ENCODE measurements around the gene CPD. TPM values are rescaled to one million over a fixed set of nuclear protein-coding genes. Genes with fewer than 3 reads are reported as not detected.
A peak's percentile ranks its signal among the peaks of the same experiment; 100 is the strongest.
"Not testable (repeated sequence)": the region's sequence is repeated elsewhere in the genome, so short reads cannot be mapped to it uniquely, and the experiment has no call there.

The CPD gene
- total RNA-seq, 1 donor from 2014 or later, result 51.2 TPM

- no peak overlapping the region for H3K4me3 Mint-ChIP-seq (ENCODE audit: unreplicated experiment)
- DNase-seq (ENCODE audit: low read depth) (no peak), FAIRE-seq (no peak)
- peak overlapping the region; percentile 5 for H3K4me3 ChIP-seq (ENCODE audit: insufficient read depth, low read depth, low read length)
- no peaks in the 10 kb centered on the region for H3K9me3 ChIP-seq (ENCODE audit: insufficient read depth, low read depth, low read length)
- TF ChIP-seq EZH2 (IDR thresholded peaks at IDR 0.05; ENCODE audit: insufficient read depth, low read length), result no peak
- TF ChIP-seq, protein P1, sequence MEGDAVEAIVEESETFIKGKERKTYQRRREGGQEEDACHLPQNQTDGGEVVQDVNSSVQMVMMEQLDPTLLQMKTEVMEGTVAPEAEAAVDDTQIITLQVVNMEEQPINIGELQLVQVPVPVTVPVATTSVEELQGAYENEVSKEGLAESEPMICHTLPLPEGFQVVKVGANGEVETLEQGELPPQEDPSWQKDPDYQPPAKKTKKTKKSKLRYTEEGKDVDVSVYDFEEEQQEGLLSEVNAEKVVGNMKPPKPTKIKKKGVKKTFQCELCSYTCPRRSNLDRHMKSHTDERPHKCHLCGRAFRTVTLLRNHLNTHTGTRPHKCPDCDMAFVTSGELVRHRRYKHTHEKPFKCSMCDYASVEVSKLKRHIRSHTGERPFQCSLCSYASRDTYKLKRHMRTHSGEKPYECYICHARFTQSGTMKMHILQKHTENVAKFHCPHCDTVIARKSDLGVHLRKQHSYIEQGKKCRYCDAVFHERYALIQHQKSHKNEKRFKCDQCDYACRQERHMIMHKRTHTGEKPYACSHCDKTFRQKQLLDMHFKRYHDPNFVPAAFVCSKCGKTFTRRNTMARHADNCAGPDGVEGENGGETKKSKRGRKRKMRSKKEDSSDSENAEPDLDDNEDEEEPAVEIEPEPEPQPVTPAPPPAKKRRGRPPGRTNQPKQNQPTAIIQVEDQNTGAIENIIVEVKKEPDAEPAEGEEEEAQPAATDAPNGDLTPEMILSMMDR (IDR thresholded peaks at IDR 0.05; ENCODE audit: insufficient read depth, low read depth, low read length), result no peak
- no peaks in the 10 kb centered on the region for H3K36me3 ChIP-seq (ENCODE audit: insufficient read depth, low read length)
- peak overlapping the region; percentile 77 for H3K4me2 ChIP-seq (ENCODE audit: low read length)
- no peaks in the 10 kb centered on the region for H4K20me1 ChIP-seq (ENCODE audit: insufficient read depth, low read length)
- peak overlapping the region; percentile 46 for H3K27ac ChIP-seq (ENCODE audit: low read depth, low read length)
- H3K27ac Mint-ChIP-seq (ENCODE audit: unreplicated experiment), result peak overlapping the region; percentile 93
- H3K9ac ChIP-seq (ENCODE audit: low read length), result peak overlapping the region; percentile 54
- H3K27me3 ChIP-seq (ENCODE audit: insufficient read depth, low read length), result no peaks in the 10 kb centered on the region
- H3K4me1 ChIP-seq (ENCODE audit: insufficient read depth, low read length), result peaks cover 18% of the 10 kb centered on the region
- H3K4me1 Mint-ChIP-seq (ENCODE audit: low read depth, unreplicated experiment), result peaks cover 8% of the 10 kb centered on the region
- no peaks in the 10 kb centered on the region for H3K79me2 ChIP-seq (ENCODE audit: insufficient read depth, low read length)
- no peaks in the 10 kb centered on the region for H3K36me3 Mint-ChIP-seq (ENCODE audit: low read depth, unreplicated experiment)
- peaks cover 2% of the 10 kb centered on the region for H3K27me3 Mint-ChIP-seq (ENCODE audit: low read depth, unreplicated experiment)
- H2AFZ ChIP-seq (ENCODE audit: low read depth, low read length), result peak overlapping the region; percentile 66
- H3K9me3 Mint-ChIP-seq (ENCODE audit: unreplicated experiment), result no peaks in the 10 kb centered on the region
Observed at GRCh38 chr17:30340801-30341356, 37.8 kb upstream of the CPD start.

DNA sequence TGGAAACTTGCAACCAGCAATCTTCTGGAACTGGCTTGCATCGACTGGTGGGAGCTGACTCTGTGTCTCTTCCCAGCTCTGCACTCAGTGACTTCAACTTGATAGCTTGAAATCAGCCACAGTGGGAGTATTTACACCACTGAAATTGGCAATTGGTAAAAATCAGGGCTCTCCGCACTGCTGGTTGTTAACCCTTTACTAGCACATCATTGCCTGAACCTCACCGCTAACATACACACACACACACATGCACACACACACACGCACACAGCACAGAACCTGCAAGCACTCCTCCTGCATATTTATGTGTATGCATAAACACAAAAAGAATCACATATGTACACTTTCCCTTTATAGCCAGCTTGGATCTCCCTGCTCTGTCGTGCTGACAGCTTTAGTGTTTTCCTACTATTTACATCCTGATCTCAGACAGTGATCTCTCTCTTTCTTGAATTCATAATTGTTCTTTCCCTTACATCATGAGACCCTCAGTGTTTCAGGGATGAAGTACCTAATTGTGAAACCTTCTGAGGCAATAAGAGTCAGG, 37.0 kb upstream of the CPD start:
- H3K36me3 Mint-ChIP-seq (ENCODE audit: low read depth, unreplicated experiment), result no peaks in the 10 kb centered on the region
- peaks cover 2% of the 10 kb centered on the region for H3K27me3 Mint-ChIP-seq (ENCODE audit: low read depth, unreplicated experiment)
- Histone ChIP-seq H3K4me2 (ENCODE audit: low read length) (no peak overlapping the region), H3K27me3 (ENCODE audit: insufficient read depth, low read length) (no peaks in the 10 kb centered on the region), H3K27ac (ENCODE audit: low read depth, low read length) (no peak overlapping the region), H3K79me2 (ENCODE audit: insufficient read depth, low read length) (no peaks in the 10 kb centered on the region), H4K20me1 (ENCODE audit: insufficient read depth, low read length) (no peaks in the 10 kb centered on the region), H3K9me3 (ENCODE audit: insufficient read depth, low read depth, low read length) (no peaks in the 10 kb centered on the region), H3K4me1 (ENCODE audit: insufficient read depth, low read length) (peaks cover 18% of the 10 kb centered on the region), H3K9ac (ENCODE audit: low read length) (no peak overlapping the region), H3K4me3 (ENCODE audit: insufficient read depth, low read depth, low read length) (no peak overlapping the region), H2AFZ (ENCODE audit: low read depth, low read length) (no peak overlapping the region), H3K36me3 (ENCODE audit: insufficient read depth, low read length) (no peaks in the 10 kb centered on the region)
- peaks cover 8% of the 10 kb centered on the region for H3K4me1 Mint-ChIP-seq (ENCODE audit: low read depth, unreplicated experiment)
- no peak overlapping the region for H3K4me3 Mint-ChIP-seq (ENCODE audit: unreplicated experiment)
- no peaks in the 10 kb centered on the region for H3K9me3 Mint-ChIP-seq (ENCODE audit: unreplicated experiment)
- DNase-seq (ENCODE audit: low read depth), result no peak
- TF ChIP-seq, protein P1 (IDR thresholded peaks at IDR 0.05; ENCODE audit: insufficient read depth, low read depth, low read length), result no peak
- no peak for TF ChIP-seq EZH2 (IDR thresholded peaks at IDR 0.05; ENCODE audit: insufficient read depth, low read length)
- no peak overlapping the region for H3K27ac Mint-ChIP-seq (ENCODE audit: unreplicated experiment)
- FAIRE-seq, result no peak

DNA sequence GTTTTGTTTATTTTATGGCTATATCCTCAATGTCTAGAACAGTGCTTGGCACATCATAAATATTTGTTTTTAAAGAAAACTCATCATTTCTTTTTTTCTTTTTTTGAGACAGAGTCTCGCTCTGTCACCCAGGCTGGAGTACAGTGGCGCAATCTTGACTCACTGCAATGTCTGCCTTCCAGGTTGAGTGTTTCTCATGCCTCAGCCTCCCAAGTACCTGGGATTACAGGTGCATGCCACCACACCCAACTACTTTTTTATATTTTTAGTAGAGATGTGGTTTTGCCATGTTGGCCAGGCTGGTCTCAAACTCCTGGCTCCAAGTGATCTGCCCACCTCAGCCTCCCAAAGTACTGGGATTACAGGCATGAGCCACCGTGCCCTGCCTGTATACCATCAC, 35.5 kb upstream of the CPD start:
- not testable (repeated sequence) for H3K27me3 ChIP-seq (ENCODE audit: insufficient read depth, low read length); H3K4me1 Mint-ChIP-seq (ENCODE audit: low read depth, unreplicated experiment); H3K9me3 Mint-ChIP-seq (ENCODE audit: unreplicated experiment); H3K79me2 ChIP-seq (ENCODE audit: insufficient read depth, low read length); H3K9me3 ChIP-seq (ENCODE audit: insufficient read depth, low read depth, low read length); H2AFZ ChIP-seq (ENCODE audit: low read depth, low read length); H3K36me3 ChIP-seq (ENCODE audit: insufficient read depth, low read length); H3K27me3 Mint-ChIP-seq (ENCODE audit: low read depth, unreplicated experiment); FAIRE-seq; H3K4me3 Mint-ChIP-seq (ENCODE audit: unreplicated experiment); DNase-seq (ENCODE audit: low read depth); H3K4me3 ChIP-seq (ENCODE audit: insufficient read depth, low read depth, low read length); H3K27ac Mint-ChIP-seq (ENCODE audit: unreplicated experiment); H3K4me2 ChIP-seq (ENCODE audit: low read length); H3K36me3 Mint-ChIP-seq (ENCODE audit: low read depth, unreplicated experiment); H4K20me1 ChIP-seq (ENCODE audit: insufficient read depth, low read length); H3K27ac ChIP-seq (ENCODE audit: low read depth, low read length); H3K9ac ChIP-seq (ENCODE audit: low read length)
- peaks cover 18% of the 10 kb centered on the region for H3K4me1 ChIP-seq (ENCODE audit: insufficient read depth, low read length)

Data from astrocyte (in vitro differentiated cells and primary cell).